Uterus (tissue), 4 donors: Measurements from ENCODE around the gene TNS1. TPM values are rescaled to one million over a fixed set of nuclear protein-coding genes. Genes with fewer than 3 reads are reported as not detected.
A peak's percentile ranks its signal among the peaks of the same experiment; 100 is the strongest.

Experiments used
- DNase-seq, 2 donors: peaks; one replicate each; pipeline ENCODE4 v3.0.0-alpha.2; 2019 to 2020
- H3K27ac ChIP-seq, 2 donors: fragments of 200-600 bp; sonication (generic); 1 replicate in 1 of 2; 2 replicates in 1 of 2; pipeline ENCODE4 v1.5.1; 2016 to 2018
- H3K27me3 ChIP-seq, 2 donors: fragments of 200-600 bp; sonication (generic); one replicate each; pipeline ENCODE4 v1.5.1; 2018 to 2019; ENCODE audit warnings: control low read depth in 1 of 2
- H3K36me3 ChIP-seq, 2 donors: fragments of 200-600 bp; sonication (generic); one replicate each; pipeline ENCODE4 v1.5.1; 2019; ENCODE audit warnings: control low read depth in 1 of 2
- H3K4me1 ChIP-seq, 2 donors: fragments of 200-600 bp; sonication (generic); one replicate each; pipeline ENCODE4 v1.5.1; 2018 to 2019; ENCODE audit warnings: control low read depth in 1 of 2
- H3K4me3 ChIP-seq, 2 donors: fragments of 200-600 bp; sonication (generic); 1 replicate in 1 of 2; 2 replicates in 1 of 2; pipeline ENCODE4 v1.5.1; 2018 to 2019; ENCODE audit warnings: mild to moderate bottlenecking in 1 of 2
- H3K9me3 ChIP-seq, 2 donors: fragments of 200-600 bp; sonication (generic); one replicate each; pipeline ENCODE4 v1.5.1; 2019; ENCODE audit warnings: control low read depth in 1 of 2
- CTCF ChIP-seq, 4 experiments: fragments of 200-600 bp in 2 of 4; fragments of 450-650 bp in 2 of 4; sonication (generic) in 2 of 4; IDR thresholded peaks; one replicate each; pipeline ENCODE4 v1.5.1; 2016 to 2019; ENCODE audit warnings: antibody characterized with exemption in 4 of 4, mild to moderate bottlenecking in 2 of 4, moderate library complexity in 1 of 4
- POLR2A ChIP-seq, 2 donors: fragments of 450-650 bp; IDR thresholded peaks; one replicate each; pipeline ENCODE4 v1.6.1; 2016; ENCODE audit warnings: antibody characterized with exemption in 2 of 2, mild to moderate bottlenecking in 1 of 2, moderate library complexity in 1 of 2
- intact Hi-C: fragments of 100-400 bp; cut with DNase I; formaldehyde crosslinking; loops from one replicate; pipeline ENCODE4 v1.15.1; 2023; ENCODE audit warnings: low total_unique reads
- total RNA-seq, 4 donors: library from RNA; depleted of rRNA in 3 of 4; stranded (reverse); fragments of >200 nt in 3 of 4; gene quantifications; one replicate each; pipeline versions ENCODE4 v1.1.0 to v1.2.4, GENCODE V29; 2014 to 2023
- donor health status: DM: yes; HTN: yes; CAD: no.

TNS1 gene
- total RNA-seq, 4 donors from 2014 or later = 144 to 1,338 (median 313) TPM

- no peak for DNase-seq
- peak overlapping the region; percentile 36 to 53 for H3K27ac ChIP-seq
- intact Hi-C loops = no loop called here
- H3K4me3 ChIP-seq = no peak overlapping the region
- no peaks in the 10 kb centered on the region for H3K27me3 ChIP-seq
- TF ChIP-seq CTCF (IDR thresholded peaks at IDR 0.05) = no peak
- TF ChIP-seq POLR2A (IDR thresholded peaks at IDR 0.05) = no peak
- no peaks in the 10 kb centered on the region for H3K9me3 ChIP-seq
- peaks cover 4 to 11% of the 10 kb centered on the region in 2 donors for H3K4me1 ChIP-seq
- no peaks in the 10 kb centered on the region for H3K36me3 ChIP-seq
Observed at GRCh38 chr2:217825469-217826235, 177.1 kb downstream of the TNS1 start.

GRCh38 chr2:217824223-217824622 lies 178.6 kb downstream of the TNS1 start:
- intact Hi-C loops = no loop called here
- Histone ChIP-seq H3K27ac (no peak overlapping the region), H3K4me3 (no peak overlapping the region), H3K36me3 (no peaks in the 10 kb centered on the region), H3K27me3 (no peaks in the 10 kb centered on the region), H3K9me3 (no peaks in the 10 kb centered on the region), H3K4me1 (peaks cover 4 to 11% of the 10 kb centered on the region in 2 donors)
- no peak for TF ChIP-seq CTCF (IDR thresholded peaks at IDR 0.05)
- TF ChIP-seq POLR2A (IDR thresholded peaks at IDR 0.05) = no peak
- no peak for DNase-seq

GRCh38 chr2:217823626-217824025 lies 179.2 kb downstream of the TNS1 start:
- Histone ChIP-seq H3K27me3 (no peaks in the 10 kb centered on the region), H3K27ac (no peak overlapping the region), H3K9me3 (no peaks in the 10 kb centered on the region), H3K4me1 (peaks cover 4 to 11% of the 10 kb centered on the region in 2 donors), H3K36me3 (no peaks in the 10 kb centered on the region), H3K4me3 (no peak overlapping the region)
- no peak for DNase-seq
- intact Hi-C loops = no loop called here
- TF ChIP-seq CTCF (IDR thresholded peaks at IDR 0.05) (no peak), POLR2A (IDR thresholded peaks at IDR 0.05) (no peak)

DNA sequence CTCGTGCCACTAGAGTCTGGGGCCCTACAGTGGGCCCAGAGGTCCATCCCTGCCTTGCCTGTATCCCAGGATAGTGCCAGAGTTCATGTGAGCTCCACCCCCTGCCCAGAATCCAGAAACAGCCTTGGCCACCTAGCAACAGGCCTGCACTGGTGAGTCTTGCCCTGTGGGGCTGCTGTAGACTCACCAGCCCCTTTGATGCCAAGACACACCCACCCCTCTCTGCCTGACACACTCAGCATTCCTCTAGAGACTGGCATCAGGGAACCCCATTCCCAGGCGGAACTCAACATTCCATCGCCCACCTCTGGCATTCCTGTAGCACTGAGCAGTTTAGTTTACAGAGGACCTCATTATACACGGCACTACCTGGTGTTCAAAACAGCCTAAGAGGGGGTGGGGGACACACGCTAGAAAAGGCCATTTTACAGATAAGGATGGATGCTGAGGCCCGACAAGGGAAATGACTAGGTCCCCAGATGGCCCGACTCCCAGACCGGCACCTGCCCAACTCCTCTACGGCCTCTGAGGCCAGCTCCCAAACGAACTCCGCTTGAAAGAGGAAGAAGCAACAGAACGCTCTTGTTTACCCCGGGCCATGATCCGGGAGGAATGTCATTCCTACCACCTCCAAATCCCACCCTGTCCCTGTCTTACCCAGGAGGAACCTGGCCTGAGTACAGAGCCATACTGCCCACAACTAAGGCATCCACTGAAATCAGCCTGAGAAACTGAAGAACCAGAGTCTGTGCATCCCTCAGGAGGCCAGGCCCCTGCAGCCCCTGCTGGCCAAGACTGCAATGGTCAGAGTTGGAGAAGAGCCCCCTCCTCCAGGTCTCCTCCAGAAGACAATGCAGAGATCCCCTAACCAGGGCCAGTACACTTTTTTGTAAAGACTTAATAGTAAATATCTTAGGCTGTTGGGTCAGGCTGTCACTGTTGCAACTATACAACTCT lies 180.2 kb downstream of the TNS1 start:
- no peaks in the 10 kb centered on the region for H3K27me3 ChIP-seq
- H3K9me3 ChIP-seq = no peaks in the 10 kb centered on the region
- H3K36me3 ChIP-seq = no peaks in the 10 kb centered on the region
- H3K4me3 ChIP-seq = no peak overlapping the region
- H3K27ac ChIP-seq = peak overlapping the region; percentile 21 to 23
- TF ChIP-seq POLR2A (IDR thresholded peaks at IDR 0.05) (no peak), CTCF (IDR thresholded peaks at IDR 0.05) (no peak)
- intact Hi-C loops = no loop called here
- H3K4me1 ChIP-seq = peaks cover 6 to 10% of the 10 kb centered on the region in 2 donors
- no peak for DNase-seq
